ENCODE results near the gene IFT27. TPM values are rescaled to one million over a fixed set of nuclear protein-coding genes. Genes with fewer than 3 reads are reported as not detected.

IFT27 gene
- total RNA-seq, 4 donors from 2014 or later, result 2.3 to 27.0 (median 15.4) TPM

DNA sequence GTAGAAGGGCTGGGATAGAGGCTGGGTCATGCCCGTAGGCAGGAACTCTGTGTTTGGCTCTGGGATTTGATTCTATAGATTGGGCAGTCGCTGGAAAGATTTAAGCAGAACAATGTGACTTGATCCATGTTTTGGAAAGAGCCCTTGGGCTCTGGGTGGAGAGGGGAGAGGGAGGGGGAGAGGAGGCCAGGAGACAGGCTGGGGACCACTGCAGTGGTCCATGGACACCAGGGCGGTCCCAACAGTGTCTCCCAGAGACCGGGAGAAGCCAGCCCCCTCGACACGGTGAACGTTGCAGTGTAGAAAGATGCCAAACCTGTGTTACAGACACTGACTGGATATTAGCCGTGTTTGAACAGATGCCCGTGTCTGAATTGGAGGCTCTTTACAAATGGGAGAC, 21.5 kb upstream of the IFT27 start:
- Histone ChIP-seq H3K9me3 (no peaks in the 10 kb centered on the region), H3K27me3 (no peaks in the 10 kb centered on the region), H3K4me1 (no peaks in the 10 kb centered on the region), H3K27ac (no peak overlapping the region), H3K4me3 (no peak overlapping the region), H3K36me3 (no peaks in the 10 kb centered on the region)
- no peak for DNase-seq
- TF ChIP-seq, protein P1, sequence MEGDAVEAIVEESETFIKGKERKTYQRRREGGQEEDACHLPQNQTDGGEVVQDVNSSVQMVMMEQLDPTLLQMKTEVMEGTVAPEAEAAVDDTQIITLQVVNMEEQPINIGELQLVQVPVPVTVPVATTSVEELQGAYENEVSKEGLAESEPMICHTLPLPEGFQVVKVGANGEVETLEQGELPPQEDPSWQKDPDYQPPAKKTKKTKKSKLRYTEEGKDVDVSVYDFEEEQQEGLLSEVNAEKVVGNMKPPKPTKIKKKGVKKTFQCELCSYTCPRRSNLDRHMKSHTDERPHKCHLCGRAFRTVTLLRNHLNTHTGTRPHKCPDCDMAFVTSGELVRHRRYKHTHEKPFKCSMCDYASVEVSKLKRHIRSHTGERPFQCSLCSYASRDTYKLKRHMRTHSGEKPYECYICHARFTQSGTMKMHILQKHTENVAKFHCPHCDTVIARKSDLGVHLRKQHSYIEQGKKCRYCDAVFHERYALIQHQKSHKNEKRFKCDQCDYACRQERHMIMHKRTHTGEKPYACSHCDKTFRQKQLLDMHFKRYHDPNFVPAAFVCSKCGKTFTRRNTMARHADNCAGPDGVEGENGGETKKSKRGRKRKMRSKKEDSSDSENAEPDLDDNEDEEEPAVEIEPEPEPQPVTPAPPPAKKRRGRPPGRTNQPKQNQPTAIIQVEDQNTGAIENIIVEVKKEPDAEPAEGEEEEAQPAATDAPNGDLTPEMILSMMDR (IDR thresholded peaks at IDR 0.05), result no peak
- no peak for TF ChIP-seq POLR2A (IDR thresholded peaks at IDR 0.05)
- intact Hi-C loops (cut with DNase I; ENCODE audit: low total_unique reads), result no loop called here

DNA sequence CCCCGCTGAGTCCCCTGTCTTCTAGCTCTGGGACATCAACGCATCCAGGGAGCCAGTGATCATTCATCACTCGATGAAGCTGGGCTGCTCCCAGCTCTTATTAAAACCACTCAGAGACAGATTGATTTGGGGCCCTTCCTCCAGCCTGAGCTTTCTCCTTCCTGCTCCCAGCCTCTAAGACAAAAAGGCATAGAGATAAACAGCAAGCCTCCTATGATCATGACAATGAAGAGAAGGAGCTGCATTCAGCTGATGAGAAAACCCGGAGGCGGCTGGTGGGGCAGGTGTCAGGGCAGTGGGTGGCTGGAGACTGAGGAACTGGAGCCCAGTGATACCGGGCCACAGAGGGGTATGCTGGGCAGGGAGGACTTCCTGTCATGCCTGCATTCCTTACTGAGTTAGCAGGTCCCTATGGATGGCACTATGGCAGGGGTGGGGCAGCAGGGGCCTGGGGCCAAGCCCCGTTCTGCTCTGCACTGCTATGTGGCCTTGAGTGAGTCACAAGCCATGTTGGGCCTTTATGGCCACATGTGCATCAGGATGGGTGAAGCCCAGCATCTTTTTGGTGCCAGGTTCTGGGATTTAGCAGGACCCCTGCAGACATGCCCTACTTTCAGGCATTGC, 20.7 kb upstream of the IFT27 start:
- intact Hi-C loops (cut with DNase I; ENCODE audit: low total_unique reads), result no loop called here
- Histone ChIP-seq H3K27ac (no peak overlapping the region), H3K27me3 (no peaks in the 10 kb centered on the region), H3K4me1 (no peaks in the 10 kb centered on the region), H3K36me3 (no peaks in the 10 kb centered on the region), H3K4me3 (no peak overlapping the region), H3K9me3 (no peaks in the 10 kb centered on the region)
- no peak for DNase-seq
- TF ChIP-seq, protein P1 (IDR thresholded peaks at IDR 0.05), result no peak
- TF ChIP-seq POLR2A (IDR thresholded peaks at IDR 0.05), result no peak

- H3K27me3 ChIP-seq, result no peaks in the 10 kb centered on the region
- no peaks in the 10 kb centered on the region for H3K4me1 ChIP-seq
- no peak for TF ChIP-seq POLR2A (IDR thresholded peaks at IDR 0.05)
- TF ChIP-seq, protein P1 (IDR thresholded peaks at IDR 0.05), result no peak
Observed at GRCh38 chr22:36795633-36796032, 19.7 kb upstream of the IFT27 start.

DNA sequence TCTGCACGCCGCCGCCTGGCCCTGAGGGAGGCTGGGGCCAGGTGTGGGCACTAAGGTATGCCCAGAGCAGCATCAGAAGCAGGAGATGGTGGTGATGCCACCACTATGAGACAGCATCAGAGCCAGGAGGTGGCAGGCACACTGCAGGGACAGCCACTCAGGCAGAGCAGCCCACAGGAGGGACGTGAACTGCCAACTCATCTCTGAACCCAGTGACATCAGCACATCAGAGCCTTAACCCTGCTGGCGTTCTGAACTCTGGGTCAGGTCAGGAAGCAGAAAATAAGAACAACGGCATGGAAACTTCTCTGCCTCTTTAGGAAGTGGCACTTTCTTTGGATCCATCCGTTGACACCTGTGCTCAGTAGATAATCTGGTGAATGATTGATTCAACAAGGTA, 14.7 kb upstream of the IFT27 start:
- H3K4me1 ChIP-seq, result no peaks in the 10 kb centered on the region
- no peaks in the 10 kb centered on the region for H3K27me3 ChIP-seq

More at GRCh38 chr22:36795633-36796032, 19.7 kb upstream of the IFT27 start:
- H3K4me3 ChIP-seq, result no peak overlapping the region
- no peaks in the 10 kb centered on the region for H3K36me3 ChIP-seq
- no peak for DNase-seq
- H3K9me3 ChIP-seq, result no peaks in the 10 kb centered on the region
- H3K27ac ChIP-seq, result no peak overlapping the region
- intact Hi-C loops (cut with DNase I; ENCODE audit: low total_unique reads), result no loop called here

More for the DNA sequence above, 14.7 kb upstream of the IFT27 start:
- Histone ChIP-seq H3K4me3 (no peak overlapping the region), H3K36me3 (no peaks in the 10 kb centered on the region), H3K27ac (no peak overlapping the region), H3K9me3 (no peaks in the 10 kb centered on the region)
- intact Hi-C loops (cut with DNase I; ENCODE audit: low total_unique reads), result no loop called here
- DNase-seq, result no peak
- TF ChIP-seq, protein P1 (IDR thresholded peaks at IDR 0.05), result no peak

All from uterus (tissue), 4 donors.